HepG2 (cell line): ENCODE results near the gene NR2F6. TPM values are rescaled to one million over a fixed set of nuclear protein-coding genes. Genes with fewer than 3 reads are reported as not detected.

Experiments used
- ATF1 ChIP-seq: IDR thresholded peaks from 2 replicates; pipeline ENCODE4 v1.6.1; 2016; ENCODE audit warnings: mild to moderate bottlenecking, control low read depth
- ERF ChIP-seq: IDR thresholded peaks from 2 replicates; pipeline ENCODE4 v1.6.1; 2018; ENCODE audit warnings: missing biosample characterization, missing genetic modification reagents
- ETV5 ChIP-seq: IDR thresholded peaks from 2 replicates; pipeline ENCODE4 v1.6.1; 2018; ENCODE audit warnings: missing biosample characterization, missing genetic modification reagents, inconsistent platforms, borderline replicate concordance
- GATAD2A ChIP-seq: IDR thresholded peaks from 2 replicates; pipeline ENCODE4 v1.6.1; 2016
- HOXA5 ChIP-seq: sonication (generic); formaldehyde crosslinking; IDR thresholded peaks from 2 replicates; pipeline ENCODE4 v1.4.0; 2020; ENCODE audit warnings: missing genetic modification reagents
- IRF2 ChIP-seq: IDR thresholded peaks from 2 replicates; pipeline ENCODE4 v1.6.1; 2018; ENCODE audit warnings: missing genetic modification reagents, missing compliant biosample characterization
- JUNB ChIP-seq: sonication (generic); formaldehyde crosslinking; IDR thresholded peaks from 2 replicates; pipeline ENCODE4 v1.8.0; 2022; ENCODE audit warnings: missing genetic modification reagents, mild to moderate bottlenecking, borderline replicate concordance
- KAT8 ChIP-seq: IDR thresholded peaks from 2 replicates; pipeline ENCODE4 v1.6.1; 2016; ENCODE audit warnings: missing genetic modification reagents, missing compliant biosample characterization
- MEIS1 ChIP-seq: sonication (generic); formaldehyde crosslinking; IDR thresholded peaks from 2 replicates; pipeline ENCODE4 v1.9.0; 2021; ENCODE audit warnings: mild to moderate bottlenecking, missing genetic modification reagents, moderate library complexity, borderline replicate concordance
- MLXIP ChIP-seq: sonication (generic); formaldehyde crosslinking; IDR thresholded peaks from 2 replicates; pipeline ENCODE4 v1.9.0; 2021; ENCODE audit warnings: missing genetic modification reagents, borderline replicate concordance
- MXD4 ChIP-seq: IDR thresholded peaks from 2 replicates; pipeline ENCODE4 v1.6.1; 2016; ENCODE audit warnings: mild to moderate bottlenecking, missing biosample characterization, missing genetic modification reagents
- NCOR1 ChIP-seq: fragments of 200-600 bp; sonication (generic); IDR thresholded peaks from 2 replicates; pipeline ENCODE4 v1.7.0; 2017; ENCODE audit warnings: antibody characterized with exemption, low read length, borderline replicate concordance
- PHF21A ChIP-seq: sonication (generic); formaldehyde crosslinking; IDR thresholded peaks from 2 replicates; pipeline ENCODE4 v1.5.0; 2020; ENCODE audit warnings: mild to moderate bottlenecking, missing genetic modification reagents
- PHF5A ChIP-seq: IDR thresholded peaks from one replicate; pipeline ENCODE4 v1.6.1; 2018; ENCODE audit warnings: low read depth, missing genetic modification reagents; ENCODE audit not compliant: unreplicated experiment
- PHF8 ChIP-seq: sonication (generic); formaldehyde crosslinking; IDR thresholded peaks from 2 replicates; pipeline ENCODE4 v1.5.0; 2020; ENCODE audit warnings: missing genetic modification reagents
- POLR2G ChIP-seq: fragments of 200-400 bp; formaldehyde crosslinking; IDR thresholded peaks from 2 replicates; pipeline ENCODE4 v1.6.1; 2018; ENCODE audit warnings: mild to moderate bottlenecking, low read depth, low read length, moderate library complexity
- TBL1XR1 ChIP-seq: fragments of 150-350 bp; IDR thresholded peaks from 2 replicates; pipeline ENCODE4 v1.6.1; 2014; ENCODE audit warnings: borderline replicate concordance, low read length; ENCODE audit not compliant: partially characterized antibody
- TFDP2 ChIP-seq: sonication (generic); formaldehyde crosslinking; IDR thresholded peaks from 2 replicates; pipeline ENCODE4 v1.4.0; 2020; ENCODE audit warnings: missing genetic modification reagents
- THAP11 ChIP-seq: IDR thresholded peaks from 2 replicates; pipeline ENCODE4 v1.6.1; 2016; ENCODE audit warnings: missing biosample characterization, missing genetic modification reagents
- ZFY ChIP-seq: sonication (generic); formaldehyde crosslinking; IDR thresholded peaks from 2 replicates; pipeline ENCODE4 v1.4.0; 2020; ENCODE audit warnings: missing genetic modification reagents
- ZGPAT ChIP-seq: IDR thresholded peaks from 2 replicates; pipeline ENCODE4 v1.6.1; 2016; ENCODE audit warnings: mild to moderate bottlenecking
- ZNF275 ChIP-seq: sonication (generic); formaldehyde crosslinking; IDR thresholded peaks from 2 replicates; pipeline ENCODE4 v1.8.0; 2022; ENCODE audit warnings: missing genetic modification reagents, mild to moderate bottlenecking, inconsistent platforms, borderline replicate concordance
- ZNF335 ChIP-seq: sonication (generic); formaldehyde crosslinking; IDR thresholded peaks from 2 replicates; pipeline ENCODE4 v1.4.0; 2020; ENCODE audit warnings: missing genetic modification reagents
- ZNF414 ChIP-seq: sonication (generic); formaldehyde crosslinking; IDR thresholded peaks from 2 replicates; pipeline ENCODE4 v1.5.0; 2020; ENCODE audit warnings: missing genetic modification reagents
- polyA plus RNA-seq, 8 experiments: library from polyadenylated mRNA; depleted of rRNA in 3 of 8; stranded (reverse) in 7 of 8; unstranded in 1 of 8; fragments of >200 nt; fragmentation: Illumina TruSeq in 4 of 8; extraction: Trizol in 4 of 8; gene quantifications; 2 replicates each; pipeline versions ENCODE4 v1.2.1 to v1.2.3, GENCODE V29; 2011 to 2016; ENCODE audit warnings: low read depth in 4 of 8, missing spikeins in 1 of 8, mixed read lengths in 1 of 8; ENCODE audit not compliant: insufficient read depth in 1 of 8
- total RNA-seq, 5 experiments: library from RNA; depleted of rRNA; stranded (reverse); fragments of >200 nt; fragmentation: Illumina TruSeq; extraction: Trizol; gene quantifications; 2 replicates each; pipeline ENCODE4 v1.2.3, GENCODE V29; 2016; ENCODE audit warnings: low read depth in 1 of 5

The NR2F6 gene
- total and polyA plus RNA-seq, 2 of the 13 experiments (the other 11 are each of a cell fraction or from before 2014, with no cell fraction given) = 30.9 to 72.4 TPM

GRCh38 chr19:17266975-17267788 is 21.5 kb upstream of the NR2F6 start, which contains the start of gene BABAM1 (continued):
- TF ChIP-seq NCOR1 (peak; percentile 23; the same call in 1 of the 2 replicates), IRF2 (CRISPR knock-in tag) (peak; percentile 79), ZNF275 (CRISPR knock-in tag) (no peak), PHF21A (CRISPR knock-in tag) (peak; percentile 82), PHF5A (no peak), POLR2G (peak; percentile 89), MLXIP (CRISPR knock-in tag) (no peak), ZGPAT (CRISPR knock-in tag) (peak; percentile 49; the same call in 1 of the 2 replicates), ZFY (CRISPR knock-in tag) (peak; percentile 58), KAT8 (CRISPR knock-in tag) (peak; percentile 94), MEIS1 (CRISPR knock-in tag) (no peak; the same call in 1 of the 2 replicates), HOXA5 (CRISPR knock-in tag) (peak; percentile 24; the same call in 1 of the 2 replicates), GATAD2A (peak; percentile 41; the same call in 1 of the 2 replicates), THAP11 (CRISPR knock-in tag) (peak; percentile 100), PHF8 (CRISPR knock-in tag) (peak; percentile 69), ZNF414 (CRISPR knock-in tag) (no peak), ZNF335 (CRISPR knock-in tag) (no peak), ETV5 (CRISPR knock-in tag) (peak; percentile 80), TBL1XR1 (peak; percentile 33), MXD4 (no peak), ATF1 (peak; percentile 89), ERF (CRISPR knock-in tag) (peak; percentile 60; the same call in 1 of the 2 replicates), JUNB (CRISPR knock-in tag) (no peak), TFDP2 (CRISPR knock-in tag) (peak; percentile 67)
